DOHH2 (cell line): ENCODE measurements around the gene ABCB8.

ENCODE experiments used
- CTCF ChIP-seq: fragments of 200-600 bp; sonication (generic); IDR thresholded peaks from one replicate; pipeline ENCODE4 v1.5.1; 2014; ENCODE audit warnings: antibody characterized with exemption, mild to moderate bottlenecking, low read depth, low read length; ENCODE audit not compliant: poor library complexity, severe bottlenecking
- EZH2phosphoT487 ChIP-seq: fragments of 200-600 bp; sonication (generic); IDR thresholded peaks from 2 replicates; pipeline ENCODE4 v1.6.1; 2017; ENCODE audit warnings: borderline replicate concordance, mild to moderate bottlenecking, antibody characterized with exemption, low read length, moderate library complexity, mixed read lengths

- TF ChIP-seq CTCF = no peak
- TF ChIP-seq EZH2phosphoT487 = no peak
Measured at GRCh38 chr7:151061213-151062110, 33.2 kb downstream of the ABCB8 start.
